Activated T-cell treated with anti-CD3 and anti-CD28 coated beads, Interleukin-2, amount 50 U/mL, for 48 hours (primary cell): Measurements from ENCODE around the gene MLPH.

ENCODE experiments used
- DNase-seq, 2 experiments: peaks; one replicate each; pipeline ENCODE4 v3.0.0-alpha.2; 2020

The MLPH gene

GRCh38 chr2:237480988-237481525 lies 6.0 kb upstream of the MLPH start:
- DNase-seq = peak in 1 of 2 experiments; percentile 7

- DNase-seq = peak in 1 of 2 experiments; percentile 14
Observed at GRCh38 chr2:237482485-237482884, 4.6 kb upstream of the MLPH start.

GRCh38 chr2:237483018-237483731 lies 3.9 kb upstream of the MLPH start:
- peak in 1 of 2 experiments; percentile 14 for DNase-seq

DNA sequence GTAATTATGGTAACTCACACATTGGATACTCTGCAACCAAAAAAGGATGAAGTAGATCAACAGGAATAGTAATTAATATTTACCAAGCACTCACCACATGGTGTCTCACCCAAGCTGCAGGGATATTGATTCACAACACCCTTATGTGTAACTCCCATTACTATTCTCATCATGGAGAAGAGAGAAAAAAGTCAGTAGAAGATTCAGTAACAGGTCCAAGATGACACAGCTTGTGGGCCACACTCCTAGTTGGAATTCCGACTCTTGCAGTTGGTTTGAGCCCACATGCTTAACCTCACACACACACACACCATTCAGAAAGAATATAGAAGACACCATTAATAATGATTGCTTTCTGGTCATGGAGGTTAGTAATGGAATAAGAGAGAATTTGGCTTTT lies 1.7 kb upstream of the MLPH start:
- no peak for DNase-seq

DNA sequence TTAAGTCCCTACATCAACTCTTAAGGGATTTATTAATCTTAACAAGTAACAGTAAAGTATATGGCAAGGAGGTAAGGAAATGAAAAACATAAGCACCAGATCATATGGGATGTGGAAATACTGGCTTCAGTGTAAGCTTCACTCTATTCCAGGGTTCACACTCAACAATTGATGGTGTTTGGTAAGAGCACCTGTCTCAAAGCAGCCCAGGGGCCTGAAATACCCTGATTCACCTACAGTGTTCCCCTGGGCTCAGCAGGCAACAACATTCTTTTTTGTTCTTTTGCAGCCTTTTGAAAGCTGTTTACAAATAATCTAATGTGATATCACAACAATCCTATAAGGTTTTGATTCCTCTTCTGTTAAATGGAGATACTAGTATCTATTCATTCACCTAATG lies 1.2 kb upstream of the MLPH start:
- DNase-seq = no peak

- no peak for DNase-seq
Observed at GRCh38 chr2:237486334-237486818, 675 bp upstream of the MLPH start.

- DNase-seq = no peak
Observed at GRCh38 chr2:237487496-237487895, 445 bp downstream of the MLPH start.

DNA sequence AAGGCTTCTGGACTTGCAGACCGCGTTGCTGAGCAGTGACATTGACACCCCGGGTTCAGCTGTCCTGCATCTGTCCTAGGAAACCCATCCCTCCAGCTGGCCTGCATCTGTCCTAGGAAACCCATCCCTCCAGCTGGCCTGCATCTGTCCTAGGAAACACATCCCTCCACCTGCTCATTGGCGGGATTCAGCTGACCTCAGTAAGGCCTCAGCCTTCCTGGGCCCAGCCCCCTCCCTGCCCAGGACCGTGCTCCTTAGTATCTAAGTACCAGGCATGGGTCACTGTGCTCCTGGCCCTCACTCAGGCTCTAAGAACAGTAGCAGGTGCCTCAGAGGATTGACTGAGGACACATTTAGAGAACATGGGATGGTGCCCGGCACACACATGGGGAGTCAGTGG lies 1.2 kb downstream of the MLPH start:
- no peak for DNase-seq

- DNase-seq = no peak
Observed at GRCh38 chr2:237488901-237489860, 2.1 kb downstream of the MLPH start.

DNA sequence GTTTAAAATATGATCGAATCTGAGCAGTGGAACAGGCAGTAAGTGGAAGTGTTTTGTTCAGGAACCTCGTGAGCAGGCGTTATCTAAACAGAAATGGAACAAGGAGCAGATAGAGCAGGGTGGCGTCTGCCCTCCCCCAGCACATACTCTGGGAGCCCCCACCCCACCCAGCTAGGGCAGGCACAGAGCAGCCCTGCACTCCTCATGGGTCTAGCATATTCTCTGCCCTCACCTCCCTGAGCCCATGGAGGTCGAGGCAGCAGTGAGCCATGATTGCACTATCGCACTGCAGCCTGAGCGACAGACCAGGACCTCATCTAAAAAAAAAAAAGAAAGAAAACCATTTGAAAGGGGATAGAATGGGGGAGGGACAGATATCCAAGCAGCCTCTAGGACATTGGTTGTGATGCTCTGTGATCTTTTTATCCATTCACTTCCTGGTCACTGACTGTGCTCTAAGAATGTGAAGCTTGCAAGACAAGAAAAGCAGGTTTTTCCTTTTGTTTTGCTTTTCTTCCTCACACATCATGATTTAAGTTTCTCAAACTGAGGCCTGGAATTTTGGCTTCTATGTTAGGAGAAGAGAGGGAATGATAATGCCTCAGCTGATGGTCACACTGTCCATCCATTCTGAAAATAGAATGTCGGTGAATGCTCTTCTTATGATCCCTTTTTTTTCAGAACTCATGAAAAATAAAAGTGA lies 3.1 kb downstream of the MLPH start:
- no peak for DNase-seq

- DNase-seq = no peak
Observed at GRCh38 chr2:237490795-237491194, 3.7 kb downstream of the MLPH start.

DNA sequence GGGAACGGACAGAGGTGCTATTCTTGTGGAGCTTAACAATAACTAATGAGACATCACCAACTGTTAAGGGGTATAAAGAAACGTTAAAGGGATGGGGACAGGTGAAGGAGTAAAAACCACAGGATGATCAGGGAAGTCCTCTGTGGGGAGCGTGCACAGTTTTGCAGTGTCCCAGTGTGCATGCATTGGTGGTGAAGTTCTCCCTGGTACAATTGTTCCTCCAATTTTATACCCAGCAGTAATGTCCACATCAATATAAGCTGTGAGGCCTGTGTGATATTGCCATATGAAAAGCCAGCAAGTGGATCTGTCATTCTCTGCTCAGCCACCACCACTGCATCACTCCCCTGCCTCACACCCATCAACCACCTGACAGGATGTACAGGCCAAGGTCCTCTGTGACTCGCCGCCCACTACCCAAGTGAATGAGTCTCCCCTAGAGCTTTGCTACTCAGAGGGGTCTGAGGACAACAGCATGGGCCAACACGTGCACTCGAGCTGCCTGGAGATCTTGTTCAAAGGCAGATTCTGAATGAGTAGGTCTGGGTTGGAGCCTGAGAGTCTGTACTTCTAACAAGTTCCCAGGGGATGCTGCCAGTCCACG lies 4.6 kb downstream of the MLPH start:
- no peak for DNase-seq

- DNase-seq = no peak
Observed at GRCh38 chr2:237492137-237492890, 5.3 kb downstream of the MLPH start.

GRCh38 chr2:237494066-237494465 lies 7.0 kb downstream of the MLPH start:
- DNase-seq = no peak

DNA sequence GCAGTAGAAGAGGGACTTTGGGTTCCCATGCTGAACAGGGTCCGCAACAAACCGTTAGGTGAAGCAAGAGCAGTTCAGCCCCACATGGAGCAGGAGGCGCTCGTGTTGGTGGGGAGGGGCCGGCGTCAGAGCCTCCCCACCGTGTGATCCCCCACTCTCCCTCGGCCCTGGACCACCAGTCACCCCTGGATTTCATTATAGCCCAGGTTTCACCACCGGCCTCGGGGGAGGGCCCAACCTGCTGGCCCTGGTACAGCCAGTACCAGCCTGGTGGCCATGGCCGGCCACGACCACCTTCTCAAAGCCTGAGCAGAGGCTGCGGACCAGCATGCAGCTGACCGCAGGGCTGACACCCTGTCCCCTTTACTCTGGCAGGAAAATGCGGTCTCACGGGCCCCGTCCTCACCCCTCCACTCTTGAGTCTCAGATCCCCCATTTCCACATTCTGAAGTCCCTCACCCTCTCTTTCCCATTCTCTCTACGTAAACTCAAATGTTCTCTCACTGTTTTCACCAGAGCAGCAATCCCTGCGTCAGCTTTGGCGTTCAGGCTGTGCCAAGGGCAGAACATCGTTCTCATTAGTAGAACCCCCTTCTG lies 8.6 kb downstream of the MLPH start:
- DNase-seq = no peak

DNA sequence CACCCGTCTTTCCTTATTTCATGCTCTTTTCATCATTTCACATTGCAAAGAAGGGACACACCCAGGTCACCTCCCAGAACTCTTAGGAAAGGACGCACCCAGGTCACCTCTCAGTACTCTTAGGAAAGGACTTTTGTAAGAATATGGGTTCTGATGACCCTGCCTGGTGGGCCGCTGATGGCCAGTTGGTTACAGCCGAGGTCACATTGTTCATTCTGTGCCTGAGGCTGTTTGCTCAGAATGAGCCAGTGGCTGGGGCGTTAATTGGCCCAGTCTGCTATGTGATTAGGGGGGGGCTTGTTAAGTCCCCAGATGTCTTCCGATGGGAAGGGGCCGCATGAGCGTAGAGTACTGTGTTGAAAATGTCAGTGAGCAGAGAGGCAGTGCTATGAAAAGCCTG lies 9.4 kb downstream of the MLPH start:
- no peak for DNase-seq

GRCh38 chr2:237497009-237497837 lies 10.2 kb downstream of the MLPH start:
- no peak for DNase-seq

DNA sequence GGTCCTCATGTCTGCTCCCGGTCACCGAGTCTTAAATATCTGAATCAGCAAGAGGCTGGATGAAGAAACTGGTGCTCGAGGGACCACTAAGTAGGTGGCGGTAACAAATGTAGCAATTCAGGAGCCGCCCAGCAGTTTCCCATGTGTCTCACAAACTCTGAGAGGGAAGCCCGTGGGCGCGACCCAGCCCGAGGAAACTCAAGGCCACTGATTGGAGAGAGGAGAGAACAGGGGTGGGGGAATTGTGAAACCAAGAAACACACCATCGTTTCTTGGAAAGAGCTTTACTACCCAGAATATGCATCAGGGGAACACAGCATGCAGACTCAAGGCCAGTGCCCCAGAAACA lies 10.8 kb downstream of the MLPH start:
- DNase-seq = no peak

GRCh38 chr2:237498341-237498740 lies 11.3 kb downstream of the MLPH start:
- no peak for DNase-seq

- DNase-seq = no peak
Observed at GRCh38 chr2:237500681-237501424, 13.8 kb downstream of the MLPH start.
